ENCODE data around the gene GPR137B. TPM values are rescaled to one million over a fixed set of nuclear protein-coding genes. Genes with fewer than 3 reads are reported as not detected.

The GPR137B gene
- total and polyA plus RNA-seq, 2 experiments from 2014 or later: 4.5 to 11.1 TPM

DNA sequence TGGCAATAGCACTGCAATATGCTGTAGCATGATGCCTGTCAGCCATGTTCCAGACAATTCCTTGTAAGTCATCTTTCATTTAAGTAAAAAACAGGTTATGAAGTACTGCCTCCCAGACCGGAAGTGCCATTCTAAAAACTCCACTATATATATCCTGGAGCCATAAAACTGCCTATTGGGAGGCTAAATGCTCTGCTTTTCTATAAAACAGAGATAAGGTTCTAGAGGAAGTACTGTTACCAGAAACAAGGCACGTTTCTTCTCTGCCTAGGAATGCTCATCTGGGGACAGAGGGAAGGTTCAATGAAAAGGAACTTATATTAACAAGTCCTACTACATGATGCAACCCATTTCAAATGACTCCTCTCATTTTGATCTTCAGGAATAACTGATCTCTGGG lies 66.8 kb downstream of the GPR137B start:
- Histone ChIP-seq H3K27me3 (ENCODE audit: insufficient read depth) (no peaks in the 10 kb centered on the region), H2AFZ (no peak overlapping the region), H3K27ac (ENCODE audit: low read depth) (no peak overlapping the region), H3K9me2 (ENCODE audit: insufficient read depth) (no peaks in the 10 kb centered on the region), H3K36me3 (ENCODE audit: insufficient read depth) (no peaks in the 10 kb centered on the region), H3K4me1 (ENCODE audit: insufficient read depth) (peaks cover 5% of the 10 kb centered on the region; the same call in 1 of the 2 replicates), H3K79me2 (replicated peaks; ENCODE audit: insufficient read depth) (no peaks in the 10 kb centered on the region), H3K4me3 (no peak overlapping the region), H3K4me2 (no peak overlapping the region), H4K20me1 (replicated peaks; ENCODE audit: insufficient read depth) (no peaks in the 10 kb centered on the region), H3F3A (replicated peaks; ENCODE audit: low read depth) (no peaks in the 10 kb centered on the region)
- DNase-seq (ENCODE audit: low spot score) (no peak), ATAC-seq (no peak)
- Mint-ChIP-seq H3K4me3 (no peak overlapping the region), H3K4me1 (peaks cover 13% of the 10 kb centered on the region), H3K36me3 (ENCODE audit: low read depth) (no peaks in the 10 kb centered on the region; the same call in 2 of the 3 replicates), H3K27me3 (ENCODE audit: insufficient read depth, low read depth, poor library complexity) (no peaks in the 10 kb centered on the region), H3K9me3 (no peaks in the 10 kb centered on the region), H3K27ac (no peak overlapping the region)
- TF ChIP-seq, protein P1, sequence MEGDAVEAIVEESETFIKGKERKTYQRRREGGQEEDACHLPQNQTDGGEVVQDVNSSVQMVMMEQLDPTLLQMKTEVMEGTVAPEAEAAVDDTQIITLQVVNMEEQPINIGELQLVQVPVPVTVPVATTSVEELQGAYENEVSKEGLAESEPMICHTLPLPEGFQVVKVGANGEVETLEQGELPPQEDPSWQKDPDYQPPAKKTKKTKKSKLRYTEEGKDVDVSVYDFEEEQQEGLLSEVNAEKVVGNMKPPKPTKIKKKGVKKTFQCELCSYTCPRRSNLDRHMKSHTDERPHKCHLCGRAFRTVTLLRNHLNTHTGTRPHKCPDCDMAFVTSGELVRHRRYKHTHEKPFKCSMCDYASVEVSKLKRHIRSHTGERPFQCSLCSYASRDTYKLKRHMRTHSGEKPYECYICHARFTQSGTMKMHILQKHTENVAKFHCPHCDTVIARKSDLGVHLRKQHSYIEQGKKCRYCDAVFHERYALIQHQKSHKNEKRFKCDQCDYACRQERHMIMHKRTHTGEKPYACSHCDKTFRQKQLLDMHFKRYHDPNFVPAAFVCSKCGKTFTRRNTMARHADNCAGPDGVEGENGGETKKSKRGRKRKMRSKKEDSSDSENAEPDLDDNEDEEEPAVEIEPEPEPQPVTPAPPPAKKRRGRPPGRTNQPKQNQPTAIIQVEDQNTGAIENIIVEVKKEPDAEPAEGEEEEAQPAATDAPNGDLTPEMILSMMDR (conservative IDR thresholded peaks at IDR 0.05; ENCODE audit: low read depth in 2 of 2): no peak
- TF ChIP-seq EZH2 (IDR thresholded peaks at IDR 0.05; ENCODE audit: low read depth, unreplicated experiment): no peak
- TF ChIP-seq, protein P2, sequence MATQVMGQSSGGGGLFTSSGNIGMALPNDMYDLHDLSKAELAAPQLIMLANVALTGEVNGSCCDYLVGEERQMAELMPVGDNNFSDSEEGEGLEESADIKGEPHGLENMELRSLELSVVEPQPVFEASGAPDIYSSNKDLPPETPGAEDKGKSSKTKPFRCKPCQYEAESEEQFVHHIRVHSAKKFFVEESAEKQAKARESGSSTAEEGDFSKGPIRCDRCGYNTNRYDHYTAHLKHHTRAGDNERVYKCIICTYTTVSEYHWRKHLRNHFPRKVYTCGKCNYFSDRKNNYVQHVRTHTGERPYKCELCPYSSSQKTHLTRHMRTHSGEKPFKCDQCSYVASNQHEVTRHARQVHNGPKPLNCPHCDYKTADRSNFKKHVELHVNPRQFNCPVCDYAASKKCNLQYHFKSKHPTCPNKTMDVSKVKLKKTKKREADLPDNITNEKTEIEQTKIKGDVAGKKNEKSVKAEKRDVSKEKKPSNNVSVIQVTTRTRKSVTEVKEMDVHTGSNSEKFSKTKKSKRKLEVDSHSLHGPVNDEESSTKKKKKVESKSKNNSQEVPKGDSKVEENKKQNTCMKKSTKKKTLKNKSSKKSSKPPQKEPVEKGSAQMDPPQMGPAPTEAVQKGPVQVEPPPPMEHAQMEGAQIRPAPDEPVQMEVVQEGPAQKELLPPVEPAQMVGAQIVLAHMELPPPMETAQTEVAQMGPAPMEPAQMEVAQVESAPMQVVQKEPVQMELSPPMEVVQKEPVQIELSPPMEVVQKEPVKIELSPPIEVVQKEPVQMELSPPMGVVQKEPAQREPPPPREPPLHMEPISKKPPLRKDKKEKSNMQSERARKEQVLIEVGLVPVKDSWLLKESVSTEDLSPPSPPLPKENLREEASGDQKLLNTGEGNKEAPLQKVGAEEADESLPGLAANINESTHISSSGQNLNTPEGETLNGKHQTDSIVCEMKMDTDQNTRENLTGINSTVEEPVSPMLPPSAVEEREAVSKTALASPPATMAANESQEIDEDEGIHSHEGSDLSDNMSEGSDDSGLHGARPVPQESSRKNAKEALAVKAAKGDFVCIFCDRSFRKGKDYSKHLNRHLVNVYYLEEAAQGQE (IDR thresholded peaks at IDR 0.05; ENCODE audit: unreplicated experiment): no peak
- TF ChIP-seq, protein P3, sequence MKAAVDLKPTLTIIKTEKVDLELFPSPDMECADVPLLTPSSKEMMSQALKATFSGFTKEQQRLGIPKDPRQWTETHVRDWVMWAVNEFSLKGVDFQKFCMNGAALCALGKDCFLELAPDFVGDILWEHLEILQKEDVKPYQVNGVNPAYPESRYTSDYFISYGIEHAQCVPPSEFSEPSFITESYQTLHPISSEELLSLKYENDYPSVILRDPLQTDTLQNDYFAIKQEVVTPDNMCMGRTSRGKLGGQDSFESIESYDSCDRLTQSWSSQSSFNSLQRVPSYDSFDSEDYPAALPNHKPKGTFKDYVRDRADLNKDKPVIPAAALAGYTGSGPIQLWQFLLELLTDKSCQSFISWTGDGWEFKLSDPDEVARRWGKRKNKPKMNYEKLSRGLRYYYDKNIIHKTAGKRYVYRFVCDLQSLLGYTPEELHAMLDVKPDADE (IDR thresholded peaks at IDR 0.05): no peak
- TF ChIP-seq JUNB (IDR thresholded peaks at IDR 0.05; ENCODE audit: unreplicated experiment): no peak

DNA sequence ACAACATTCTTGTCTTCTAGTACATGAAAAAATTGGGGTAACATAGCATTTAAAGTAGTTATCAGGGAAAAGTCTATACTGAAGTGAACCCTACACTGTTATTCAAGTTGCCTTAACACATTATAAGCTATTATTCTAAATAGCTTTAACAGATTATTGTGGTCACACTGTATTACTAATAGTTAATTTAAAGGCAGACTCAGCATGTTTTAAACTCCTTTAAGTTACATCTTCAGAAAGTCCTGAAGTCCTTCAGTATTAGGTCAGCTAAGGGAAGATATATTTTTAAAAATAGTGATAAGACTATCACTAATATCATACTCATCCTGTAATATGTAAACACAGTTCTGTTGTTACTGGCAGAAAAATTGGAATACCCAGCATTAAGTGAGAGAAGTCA lies 67.4 kb downstream of the GPR137B start:
- DNase-seq (ENCODE audit: low spot score) (no peak), ATAC-seq (no peak)
- H3K36me3 ChIP-seq (ENCODE audit: insufficient read depth): no peaks in the 10 kb centered on the region
- Mint-ChIP-seq H3K4me1 (peaks cover 13% of the 10 kb centered on the region), H3K36me3 (ENCODE audit: low read depth) (no peaks in the 10 kb centered on the region; the same call in 2 of the 3 replicates), H3K27me3 (ENCODE audit: insufficient read depth, low read depth, poor library complexity) (no peaks in the 10 kb centered on the region), H3K9me3 (no peaks in the 10 kb centered on the region), H3K4me3 (no peak overlapping the region), H3K27ac (no peak overlapping the region)
- H3K4me3 ChIP-seq: no peak overlapping the region
- H3K79me2 ChIP-seq (replicated peaks; ENCODE audit: insufficient read depth): no peaks in the 10 kb centered on the region
- H3K4me1 ChIP-seq (ENCODE audit: insufficient read depth): peaks cover 5% of the 10 kb centered on the region; the same call in 1 of the 2 replicates
- no peaks in the 10 kb centered on the region for H3F3A ChIP-seq (replicated peaks; ENCODE audit: low read depth)
- H3K4me2 ChIP-seq: no peak overlapping the region
- no peaks in the 10 kb centered on the region for H4K20me1 ChIP-seq (replicated peaks; ENCODE audit: insufficient read depth)
- H3K27ac ChIP-seq (ENCODE audit: low read depth): no peak overlapping the region
- H3K9me2 ChIP-seq (ENCODE audit: insufficient read depth): no peaks in the 10 kb centered on the region
- H2AFZ ChIP-seq: no peak overlapping the region
- no peaks in the 10 kb centered on the region for H3K27me3 ChIP-seq (ENCODE audit: insufficient read depth)
- TF ChIP-seq EZH2phosphoT487 (IDR thresholded peaks at IDR 0.05; ENCODE audit: unreplicated experiment) (no peak), JUNB (IDR thresholded peaks at IDR 0.05; ENCODE audit: unreplicated experiment) (no peak)
- TF ChIP-seq, protein P1 (conservative IDR thresholded peaks at IDR 0.05; ENCODE audit: low read depth in 2 of 2): no peak
